ENCODE measurements around the gene TPTE.
"Not testable (repeated sequence)": the region's sequence is repeated elsewhere in the genome, so short reads cannot be mapped to it uniquely, and the experiment has no call there.

Gene TPTE

DNA sequence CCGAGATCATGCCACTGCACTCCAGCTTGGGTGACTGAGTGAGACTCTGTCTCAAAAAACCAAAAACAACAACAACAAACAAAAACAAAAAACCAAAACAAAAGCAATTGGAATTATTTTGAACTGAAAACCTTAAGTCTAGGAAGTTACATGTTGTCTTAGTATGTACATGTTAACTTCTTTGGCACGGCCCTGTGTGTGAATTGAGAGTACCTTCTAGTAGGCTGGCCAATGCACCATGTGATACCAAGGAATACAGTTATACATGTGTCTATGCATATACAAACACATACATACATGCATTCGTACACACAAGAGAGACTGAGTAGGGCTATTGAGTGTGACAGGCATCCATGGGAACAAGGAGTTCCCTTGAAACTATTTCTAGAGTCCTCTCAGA is 18.6 kb downstream of the TPTE start:
- peaks cover 11% of the 10 kb centered on the region for H3K9me3 ChIP-seq
- no peaks in the 10 kb centered on the region for H3K4me1 ChIP-seq (ENCODE audit: control insufficient read depth in 1 of 2, insufficient read depth in 1 of 2, low read depth in 1 of 2, low read length in 1 of 2)
- H3K27me3 ChIP-seq: no peaks in the 10 kb centered on the region
- no peak overlapping the region for H3K27ac ChIP-seq
- no peaks in the 10 kb centered on the region for H3K36me3 ChIP-seq
- no peak overlapping the region for H3K4me3 ChIP-seq (ENCODE audit: low read depth in 1 of 2, low read length in 1 of 2)
- TF ChIP-seq, protein P1, sequence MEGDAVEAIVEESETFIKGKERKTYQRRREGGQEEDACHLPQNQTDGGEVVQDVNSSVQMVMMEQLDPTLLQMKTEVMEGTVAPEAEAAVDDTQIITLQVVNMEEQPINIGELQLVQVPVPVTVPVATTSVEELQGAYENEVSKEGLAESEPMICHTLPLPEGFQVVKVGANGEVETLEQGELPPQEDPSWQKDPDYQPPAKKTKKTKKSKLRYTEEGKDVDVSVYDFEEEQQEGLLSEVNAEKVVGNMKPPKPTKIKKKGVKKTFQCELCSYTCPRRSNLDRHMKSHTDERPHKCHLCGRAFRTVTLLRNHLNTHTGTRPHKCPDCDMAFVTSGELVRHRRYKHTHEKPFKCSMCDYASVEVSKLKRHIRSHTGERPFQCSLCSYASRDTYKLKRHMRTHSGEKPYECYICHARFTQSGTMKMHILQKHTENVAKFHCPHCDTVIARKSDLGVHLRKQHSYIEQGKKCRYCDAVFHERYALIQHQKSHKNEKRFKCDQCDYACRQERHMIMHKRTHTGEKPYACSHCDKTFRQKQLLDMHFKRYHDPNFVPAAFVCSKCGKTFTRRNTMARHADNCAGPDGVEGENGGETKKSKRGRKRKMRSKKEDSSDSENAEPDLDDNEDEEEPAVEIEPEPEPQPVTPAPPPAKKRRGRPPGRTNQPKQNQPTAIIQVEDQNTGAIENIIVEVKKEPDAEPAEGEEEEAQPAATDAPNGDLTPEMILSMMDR (IDR thresholded peaks at IDR 0.05): no peak

DNA sequence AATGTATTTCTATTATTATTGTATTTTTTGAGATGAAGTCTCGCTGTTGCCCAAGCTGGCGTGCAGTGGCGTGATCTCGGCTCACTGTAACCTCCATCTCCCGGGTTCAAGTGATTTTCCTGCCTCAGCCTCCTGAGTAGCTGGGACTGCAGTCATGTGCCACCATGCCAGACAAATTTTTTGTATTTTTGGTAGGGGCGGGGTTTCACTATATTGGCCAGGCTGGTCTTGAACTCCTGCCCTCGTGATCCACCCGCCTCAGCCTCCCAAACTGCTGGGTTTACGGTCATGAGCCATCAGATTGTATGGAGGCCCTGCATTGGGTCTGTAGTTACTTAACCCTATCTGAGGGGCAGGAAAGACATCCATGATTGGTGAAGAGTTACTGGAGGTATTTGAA is 23.0 kb downstream of the TPTE start:
- not testable (repeated sequence) for H3K27me3 ChIP-seq; H3K4me3 ChIP-seq (ENCODE audit: low read depth in 1 of 2, low read length in 1 of 2); H3K36me3 ChIP-seq; H3K27ac ChIP-seq; H3K4me1 ChIP-seq (ENCODE audit: control insufficient read depth in 1 of 2, insufficient read depth in 1 of 2, low read depth in 1 of 2, low read length in 1 of 2)
- H3K9me3 ChIP-seq: peaks cover 11% of the 10 kb centered on the region

GRCh38 chr21:10547868-10548267 is 26.5 kb downstream of the TPTE start:
- not testable (repeated sequence) for H3K4me3 ChIP-seq (ENCODE audit: low read depth in 1 of 2, low read length in 1 of 2); H3K4me1 ChIP-seq (ENCODE audit: control insufficient read depth in 1 of 2, insufficient read depth in 1 of 2, low read depth in 1 of 2, low read length in 1 of 2); H3K36me3 ChIP-seq; H3K27ac ChIP-seq; H3K27me3 ChIP-seq; H3K9me3 ChIP-seq

- H3K4me1 ChIP-seq (ENCODE audit: control insufficient read depth in 1 of 2, insufficient read depth in 1 of 2, low read depth in 1 of 2, low read length in 1 of 2); H3K27me3 ChIP-seq; H3K36me3 ChIP-seq; H3K27ac ChIP-seq; H3K9me3 ChIP-seq; H3K4me3 ChIP-seq (ENCODE audit: low read depth in 1 of 2, low read length in 1 of 2): not testable (repeated sequence)
Observed at GRCh38 chr21:10548331-10548954, 27.1 kb downstream of the TPTE start.

DNA sequence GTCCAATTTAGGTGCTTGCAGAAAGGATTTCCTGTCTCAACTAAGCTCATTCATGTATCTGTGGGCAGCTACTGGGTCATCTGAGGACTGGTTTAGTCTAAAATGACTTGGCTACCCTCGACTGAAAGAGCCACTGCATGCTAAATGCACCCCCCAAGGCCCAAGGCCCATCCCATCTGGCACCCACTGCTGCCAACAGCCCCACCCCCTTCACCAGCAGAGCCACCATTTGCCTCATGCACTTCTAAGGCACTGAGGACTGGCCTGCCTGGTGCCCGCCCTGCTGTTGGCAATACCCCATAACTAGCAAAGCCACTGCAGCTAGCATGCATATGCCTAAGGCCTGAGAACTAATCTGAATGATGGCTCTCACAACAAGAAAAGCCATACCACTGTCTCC is 49.4 kb downstream of the TPTE start:
- H3K27me3 ChIP-seq; H3K36me3 ChIP-seq; H3K9me3 ChIP-seq; H3K4me3 ChIP-seq (ENCODE audit: low read depth in 1 of 2, low read length in 1 of 2); H3K27ac ChIP-seq; H3K4me1 ChIP-seq (ENCODE audit: control insufficient read depth in 1 of 2, insufficient read depth in 1 of 2, low read depth in 1 of 2, low read length in 1 of 2): not testable (repeated sequence)

DNA sequence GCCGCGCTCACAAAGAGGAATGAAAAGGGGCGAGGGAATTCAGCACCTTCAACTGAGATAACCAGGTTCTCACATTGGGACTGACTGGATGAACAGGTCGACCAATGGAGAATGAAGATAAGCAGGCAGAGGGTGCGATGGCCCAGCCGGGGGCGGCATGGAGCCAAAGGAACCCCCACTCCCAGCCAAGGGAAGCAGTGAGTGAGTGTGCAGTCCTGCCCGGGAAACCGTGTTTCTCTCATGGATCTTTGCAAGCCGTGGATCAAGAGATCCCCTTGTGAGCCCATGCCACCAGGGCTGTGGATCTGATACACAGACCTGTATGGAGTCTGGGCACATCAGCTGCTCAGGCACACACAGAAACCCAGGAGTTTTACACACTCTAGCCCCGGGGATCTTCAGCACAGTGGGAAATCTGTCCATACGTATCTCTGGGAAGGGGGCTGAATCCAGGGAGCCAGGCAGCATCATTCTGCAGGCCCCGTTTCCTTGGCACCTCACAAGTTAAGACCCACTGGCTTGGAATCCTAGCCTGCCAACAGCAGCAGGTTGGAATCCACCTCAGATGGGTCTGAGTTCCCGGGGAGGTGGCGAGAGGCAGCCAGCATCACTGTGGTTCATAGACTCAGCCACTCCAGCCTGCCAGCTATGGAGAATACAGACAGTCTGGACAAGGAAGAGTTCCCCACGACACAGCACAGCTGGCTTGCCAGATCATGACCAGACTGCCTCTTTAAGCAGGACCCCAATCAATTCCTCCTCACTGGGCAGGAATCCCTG is 53.3 kb downstream of the TPTE start:
- H3K9me3 ChIP-seq; H3K27me3 ChIP-seq; H3K4me1 ChIP-seq (ENCODE audit: control insufficient read depth in 1 of 2, insufficient read depth in 1 of 2, low read depth in 1 of 2, low read length in 1 of 2); H3K36me3 ChIP-seq; H3K27ac ChIP-seq; H3K4me3 ChIP-seq (ENCODE audit: low read depth in 1 of 2, low read length in 1 of 2): not testable (repeated sequence)

DNA sequence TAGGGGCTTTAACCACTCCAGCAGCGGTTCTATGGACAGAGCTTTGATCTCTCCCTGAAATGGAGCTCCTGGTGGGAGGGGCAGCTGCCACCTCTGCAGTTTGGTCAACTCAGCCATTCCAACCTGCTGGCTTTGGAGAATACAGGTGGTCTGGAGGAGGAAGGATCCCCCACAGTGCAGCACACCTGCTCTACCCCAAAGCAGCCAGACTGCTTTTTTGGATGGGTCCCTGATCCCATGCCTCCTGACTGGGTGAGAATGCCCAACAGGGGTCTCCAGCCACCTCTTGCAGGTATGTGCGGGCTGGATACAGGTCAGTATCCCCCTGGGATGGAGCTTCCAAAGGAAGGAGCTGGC is 53.9 kb downstream of the TPTE start:
- H3K4me3 ChIP-seq (ENCODE audit: low read depth in 1 of 2, low read length in 1 of 2): no peak overlapping the region
- H3K4me1 ChIP-seq (ENCODE audit: control insufficient read depth in 1 of 2, insufficient read depth in 1 of 2, low read depth in 1 of 2, low read length in 1 of 2): no peaks in the 10 kb centered on the region
- H3K36me3 ChIP-seq: no peaks in the 10 kb centered on the region
- H3K27me3 ChIP-seq: no peaks in the 10 kb centered on the region
- TF ChIP-seq, protein P1 (IDR thresholded peaks at IDR 0.05): no peak
- no peak overlapping the region for H3K27ac ChIP-seq
- H3K9me3 ChIP-seq: peaks cover 7% of the 10 kb centered on the region

DNA sequence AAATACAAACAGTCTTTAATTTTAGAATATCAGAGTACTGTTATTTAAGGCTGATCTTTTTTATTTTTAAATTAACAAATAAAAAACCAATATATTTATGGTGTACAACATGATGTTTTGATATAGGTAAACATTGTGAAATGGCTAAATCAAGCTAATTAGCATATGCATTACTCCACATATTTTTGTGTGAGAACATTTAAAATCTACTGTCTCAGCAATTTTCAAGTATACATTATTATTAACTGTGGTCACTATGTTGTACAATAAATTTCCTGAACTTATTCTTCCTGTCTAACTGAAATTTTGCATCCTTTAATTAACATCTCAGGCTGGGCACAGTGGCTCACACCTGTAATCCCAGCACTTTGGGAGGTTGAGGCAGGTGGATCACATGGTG is 57.5 kb downstream of the TPTE start:
- not testable (repeated sequence) for H3K4me1 ChIP-seq (ENCODE audit: control insufficient read depth in 1 of 2, insufficient read depth in 1 of 2, low read depth in 1 of 2, low read length in 1 of 2); H3K4me3 ChIP-seq (ENCODE audit: low read depth in 1 of 2, low read length in 1 of 2); H3K27me3 ChIP-seq; H3K27ac ChIP-seq; H3K9me3 ChIP-seq; H3K36me3 ChIP-seq

- H3K4me3 ChIP-seq (ENCODE audit: low read depth in 1 of 2, low read length in 1 of 2): not testable (repeated sequence)
Observed at GRCh38 chr21:10589115-10589514, 67.7 kb downstream of the TPTE start.

DNA sequence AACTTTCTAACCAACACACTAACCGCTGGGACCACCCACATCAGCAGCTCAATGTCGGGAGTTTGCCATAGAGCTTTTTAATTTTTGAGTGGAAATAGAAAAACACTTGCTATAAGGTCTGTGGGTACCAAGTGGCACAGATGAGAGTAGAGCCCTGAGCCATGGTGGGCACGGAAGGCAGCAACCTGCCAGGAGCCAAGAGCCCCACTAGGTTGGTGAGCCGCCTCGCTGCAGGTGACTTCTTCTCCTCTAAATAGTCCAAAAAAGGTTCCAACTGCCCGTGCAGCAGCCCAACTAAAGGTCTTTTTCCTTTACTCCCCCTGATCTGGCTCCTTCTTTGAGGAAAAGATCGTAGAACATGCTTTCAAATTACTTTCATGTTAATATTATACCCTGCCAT is 85.7 kb downstream of the TPTE start:
- H3K9me3 ChIP-seq: not testable (repeated sequence)

More at GRCh38 chr21:10589115-10589514, 67.7 kb downstream of the TPTE start:
- H3K27ac ChIP-seq; H3K4me1 ChIP-seq (ENCODE audit: control insufficient read depth in 1 of 2, insufficient read depth in 1 of 2, low read depth in 1 of 2, low read length in 1 of 2); H3K27me3 ChIP-seq; H3K9me3 ChIP-seq; H3K36me3 ChIP-seq: not testable (repeated sequence)

GRCh38 chr21:10614285-10614684 is 92.9 kb downstream of the TPTE start:
- not testable (repeated sequence) for H3K4me3 ChIP-seq (ENCODE audit: low read depth in 1 of 2, low read length in 1 of 2); H3K9me3 ChIP-seq; H3K36me3 ChIP-seq; H3K4me1 ChIP-seq (ENCODE audit: control insufficient read depth in 1 of 2, insufficient read depth in 1 of 2, low read depth in 1 of 2, low read length in 1 of 2); H3K27ac ChIP-seq; H3K27me3 ChIP-seq

More for the DNA sequence above, 85.7 kb downstream of the TPTE start:
- H3K36me3 ChIP-seq; H3K4me1 ChIP-seq (ENCODE audit: control insufficient read depth in 1 of 2, insufficient read depth in 1 of 2, low read depth in 1 of 2, low read length in 1 of 2); H3K4me3 ChIP-seq (ENCODE audit: low read depth in 1 of 2, low read length in 1 of 2); H3K27me3 ChIP-seq; H3K27ac ChIP-seq: not testable (repeated sequence)

DNA sequence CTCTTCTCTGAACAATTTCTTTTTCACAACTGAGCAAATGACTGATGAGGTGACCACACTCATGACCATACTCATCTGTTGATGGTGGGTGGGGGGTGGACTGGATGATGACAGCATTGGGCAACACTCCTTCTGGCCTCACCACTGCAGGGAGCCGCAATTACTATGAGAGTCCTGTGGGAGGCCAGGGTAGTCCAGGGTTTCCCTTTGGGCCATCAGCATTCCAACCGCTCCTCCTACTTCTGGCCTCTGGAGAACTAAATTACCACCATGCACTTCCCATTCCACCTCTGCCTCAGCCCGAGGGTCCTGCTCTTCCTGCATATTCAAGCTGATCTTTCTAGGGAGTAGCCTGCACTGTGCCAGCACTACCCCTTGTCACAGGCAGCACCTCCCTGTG is 94.7 kb downstream of the TPTE start:
- not testable (repeated sequence) for H3K9me3 ChIP-seq; H3K4me1 ChIP-seq (ENCODE audit: control insufficient read depth in 1 of 2, insufficient read depth in 1 of 2, low read depth in 1 of 2, low read length in 1 of 2); H3K4me3 ChIP-seq (ENCODE audit: low read depth in 1 of 2, low read length in 1 of 2); H3K36me3 ChIP-seq; H3K27me3 ChIP-seq; H3K27ac ChIP-seq

Data from neutrophil (primary cell).